PC-3 (cell line): ENCODE measurements around the gene DLGAP1.

Experiments used
- EZH2 ChIP-seq: fragments of 300-600 bp; sonication (generic); IDR thresholded peaks from one replicate; pipeline ENCODE4 v1.6.1; 2017; ENCODE audit warnings: antibody characterized with exemption, mild to moderate bottlenecking, low read length; ENCODE audit not compliant: unreplicated experiment
- EZH2phosphoT487 ChIP-seq: fragments of 300-600 bp; sonication (generic); IDR thresholded peaks from 2 replicates; pipeline ENCODE4 v1.6.1; 2018; ENCODE audit warnings: mild to moderate bottlenecking, antibody characterized with exemption, low read length, borderline replicate concordance
- TF ChIP-seq, protein P1 (sequence below): fragments of 300-600 bp; sonication (generic); conservative IDR thresholded peaks from 2 replicates; pipeline ENCODE4 v1.5.1; 2017; ENCODE audit warnings: antibody characterized with exemption, low read depth, mild to moderate bottlenecking, low read length

- TF ChIP-seq, protein P1, sequence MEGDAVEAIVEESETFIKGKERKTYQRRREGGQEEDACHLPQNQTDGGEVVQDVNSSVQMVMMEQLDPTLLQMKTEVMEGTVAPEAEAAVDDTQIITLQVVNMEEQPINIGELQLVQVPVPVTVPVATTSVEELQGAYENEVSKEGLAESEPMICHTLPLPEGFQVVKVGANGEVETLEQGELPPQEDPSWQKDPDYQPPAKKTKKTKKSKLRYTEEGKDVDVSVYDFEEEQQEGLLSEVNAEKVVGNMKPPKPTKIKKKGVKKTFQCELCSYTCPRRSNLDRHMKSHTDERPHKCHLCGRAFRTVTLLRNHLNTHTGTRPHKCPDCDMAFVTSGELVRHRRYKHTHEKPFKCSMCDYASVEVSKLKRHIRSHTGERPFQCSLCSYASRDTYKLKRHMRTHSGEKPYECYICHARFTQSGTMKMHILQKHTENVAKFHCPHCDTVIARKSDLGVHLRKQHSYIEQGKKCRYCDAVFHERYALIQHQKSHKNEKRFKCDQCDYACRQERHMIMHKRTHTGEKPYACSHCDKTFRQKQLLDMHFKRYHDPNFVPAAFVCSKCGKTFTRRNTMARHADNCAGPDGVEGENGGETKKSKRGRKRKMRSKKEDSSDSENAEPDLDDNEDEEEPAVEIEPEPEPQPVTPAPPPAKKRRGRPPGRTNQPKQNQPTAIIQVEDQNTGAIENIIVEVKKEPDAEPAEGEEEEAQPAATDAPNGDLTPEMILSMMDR, result no peak
- no peak for TF ChIP-seq EZH2
- TF ChIP-seq EZH2phosphoT487, result no peak
These were observed 531.4 kb downstream of the DLGAP1 start for GRCh38 chr18:3923750-3924149.
